GM10847 (cell line): ENCODE data around the gene PLXNA2.

Experiments used
- POLR2A ChIP-seq: IDR thresholded peaks from 2 replicates; pipeline ENCODE4 v1.6.1; 2011; ENCODE audit not compliant: insufficient read length; ENCODE audit errors: extremely low read depth

PLXNA2 gene

DNA sequence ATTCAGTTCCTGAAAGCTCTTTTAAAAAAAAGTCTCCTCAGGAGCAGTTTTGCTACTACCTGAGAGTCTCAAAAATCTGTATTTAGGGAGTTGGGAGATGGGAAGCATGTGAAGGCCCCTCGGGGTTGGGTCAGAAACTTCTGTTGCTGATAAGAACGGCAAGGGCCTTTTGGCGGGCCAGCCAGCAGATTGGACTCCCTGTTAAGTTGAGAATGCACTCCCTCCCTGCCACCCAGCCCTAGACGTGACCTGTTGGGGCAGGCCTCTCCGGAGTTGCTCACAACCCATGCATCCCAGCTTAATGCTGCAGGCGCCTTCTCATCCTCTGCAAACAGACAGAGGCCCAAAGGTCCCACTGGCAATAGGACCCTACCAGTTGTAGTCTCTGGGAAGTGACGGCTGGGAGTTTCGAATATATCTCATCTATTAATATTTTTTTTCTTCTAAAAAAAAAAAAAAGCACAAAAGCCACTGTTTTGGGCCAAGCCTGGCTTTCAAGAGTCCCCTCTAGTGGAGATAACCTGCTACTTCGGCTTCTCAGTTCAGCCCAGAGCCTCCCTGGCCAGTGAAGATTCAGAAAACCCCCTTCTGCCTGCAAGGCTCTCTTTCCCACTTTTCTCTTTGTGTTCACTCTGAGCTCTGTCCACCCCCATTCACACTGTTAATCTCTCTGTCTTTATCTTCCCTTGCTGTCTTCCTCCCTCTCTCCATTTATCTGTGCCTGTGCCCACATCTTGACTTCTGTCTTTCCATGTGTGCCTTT is 5.3 kb downstream of the PLXNA2 start:
- no peak for TF ChIP-seq POLR2A

DNA sequence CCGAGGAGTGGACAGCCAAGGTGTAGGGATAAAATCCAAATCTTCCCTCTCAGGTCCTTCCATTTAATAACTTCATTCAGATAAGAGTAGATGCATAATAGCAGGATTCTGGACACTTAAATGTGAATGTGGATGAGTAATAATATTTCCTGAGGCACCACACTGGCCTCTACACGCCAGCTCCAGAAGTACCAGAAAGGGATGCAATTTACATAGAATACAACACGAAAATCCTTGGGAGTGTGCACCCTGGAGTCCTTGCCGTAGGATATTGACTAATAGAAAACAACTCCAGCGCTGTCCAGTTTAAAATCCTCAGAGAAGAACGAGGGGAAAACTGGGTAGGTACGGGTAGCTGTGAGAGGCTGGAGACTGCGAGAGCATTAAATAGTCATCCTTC is 6.9 kb downstream of the PLXNA2 start:
- TF ChIP-seq POLR2A = no peak

DNA sequence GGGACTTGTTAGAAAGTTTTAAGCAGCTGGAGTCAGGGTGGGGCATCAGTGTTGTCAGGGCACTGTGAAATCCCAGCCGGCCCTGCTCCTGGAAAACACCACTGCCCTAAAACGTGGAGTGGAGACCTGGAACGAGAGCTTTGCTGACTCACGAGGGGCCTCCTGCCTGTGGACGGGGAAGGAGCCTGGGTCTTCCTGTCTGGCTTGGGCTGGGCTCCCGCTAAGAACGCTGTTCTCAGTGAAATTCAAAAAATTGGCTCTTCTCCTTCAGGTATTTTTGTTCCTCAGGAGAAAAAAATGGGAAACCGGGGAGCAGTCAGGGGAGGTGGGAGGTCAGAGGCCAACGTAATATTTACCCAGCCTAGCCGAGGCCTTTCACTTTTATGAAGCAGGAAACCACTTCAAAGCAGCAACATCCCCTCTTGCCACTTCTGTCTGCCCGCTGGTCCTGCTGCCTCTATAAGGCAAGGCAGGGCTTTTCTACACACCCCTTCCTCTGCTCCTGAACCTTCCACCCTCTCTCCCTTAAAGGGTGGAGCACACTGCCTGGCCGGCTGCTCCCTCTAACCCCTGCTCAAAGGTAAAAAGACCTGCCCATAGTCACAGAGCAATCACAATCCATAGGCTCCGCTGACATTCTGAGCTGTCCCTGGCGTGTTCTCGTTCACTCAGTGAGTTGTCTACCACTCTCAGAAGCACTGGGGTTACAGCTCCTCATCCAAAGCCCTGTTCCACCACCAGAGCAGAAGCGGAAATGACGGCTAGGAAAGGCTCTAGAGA is 8.0 kb downstream of the PLXNA2 start:
- TF ChIP-seq POLR2A = no peak

DNA sequence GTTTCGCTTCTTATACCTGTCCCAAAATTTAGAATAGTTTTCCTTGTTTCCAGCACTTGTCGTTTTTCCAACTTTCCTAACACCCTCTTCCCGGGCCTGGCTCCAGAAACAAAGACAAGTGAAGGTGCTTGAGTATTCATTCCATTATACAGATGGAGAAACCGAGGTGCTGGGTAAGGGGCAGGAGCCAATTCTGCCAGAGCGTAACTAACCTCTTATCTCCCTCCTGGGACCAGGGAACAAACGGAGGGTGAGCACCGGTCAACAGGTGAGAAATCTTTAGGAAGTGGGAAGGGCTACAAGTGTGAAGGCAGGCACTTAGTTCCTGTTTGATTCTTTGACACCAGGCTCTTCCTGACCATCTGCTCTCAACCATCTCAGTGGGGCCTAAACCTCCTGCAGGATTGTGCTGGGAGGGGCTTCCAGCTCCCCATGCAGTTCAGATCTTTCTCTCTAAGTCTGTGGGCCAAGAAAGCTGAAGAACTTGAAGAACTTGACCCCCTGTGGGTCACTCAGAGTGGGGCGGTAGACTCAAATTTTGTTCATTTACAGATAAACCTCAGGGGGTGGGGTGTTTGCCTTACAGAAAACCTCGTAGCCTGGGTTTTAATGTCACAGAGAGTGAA is 8.7 kb downstream of the PLXNA2 start:
- no peak for TF ChIP-seq POLR2A

DNA sequence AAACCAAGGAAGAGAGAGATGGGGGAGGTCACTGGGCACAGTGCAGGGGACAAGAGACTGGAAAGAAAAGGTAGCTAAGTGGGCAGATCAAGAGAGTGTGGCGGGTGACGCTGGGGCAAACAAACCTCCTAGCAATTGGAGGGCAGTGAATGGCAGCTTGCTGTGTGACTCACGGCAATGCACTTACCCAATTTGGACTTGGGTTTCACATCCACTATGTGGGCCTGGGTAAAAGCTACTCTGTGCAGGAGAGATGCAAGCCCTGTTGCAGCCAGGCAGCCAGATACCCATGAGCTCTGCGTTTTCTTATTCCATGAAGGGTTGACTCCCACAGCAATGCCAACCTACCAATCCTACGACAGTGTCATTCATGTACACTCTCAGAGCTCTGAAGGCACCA is 9.5 kb downstream of the PLXNA2 start:
- no peak for TF ChIP-seq POLR2A

DNA sequence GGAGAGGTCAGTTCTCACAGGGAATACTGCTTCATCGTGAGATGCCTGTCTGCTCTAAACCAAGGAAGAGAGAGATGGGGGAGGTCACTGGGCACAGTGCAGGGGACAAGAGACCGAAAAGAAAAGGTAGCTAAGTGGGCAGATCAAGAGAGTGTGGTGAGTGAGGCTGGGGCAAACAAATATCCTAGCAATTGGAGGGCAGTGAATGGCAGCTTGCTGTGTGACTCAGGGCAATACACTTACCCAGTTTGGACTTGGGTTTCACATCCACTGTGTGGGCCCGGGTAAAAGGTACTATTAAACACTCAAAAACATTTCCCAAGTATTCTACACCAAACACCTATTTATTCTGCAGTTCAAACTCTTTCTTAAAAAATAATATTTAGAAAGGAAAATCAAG is 10.2 kb downstream of the PLXNA2 start:
- TF ChIP-seq POLR2A = no peak

DNA sequence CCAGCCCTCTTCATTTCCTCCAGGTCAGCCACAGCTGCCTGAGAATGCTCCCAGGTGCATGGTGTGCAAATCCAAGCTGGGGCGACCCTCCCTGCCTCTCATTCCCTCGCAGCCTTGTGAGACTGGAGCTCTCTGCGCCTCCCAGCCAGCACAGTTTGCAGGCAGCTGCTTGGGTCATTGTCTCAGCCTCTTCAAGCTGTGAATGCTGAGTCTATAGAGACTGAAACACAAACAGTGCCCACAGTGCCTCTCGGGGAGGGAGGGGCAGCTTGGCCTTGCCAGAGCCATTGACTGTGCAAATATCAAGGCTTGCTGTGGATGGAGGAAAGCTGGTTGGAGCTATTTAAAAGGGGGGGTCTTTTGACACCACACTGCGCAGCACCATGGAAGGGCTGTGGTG is 10.6 kb downstream of the PLXNA2 start:
- TF ChIP-seq POLR2A = no peak

DNA sequence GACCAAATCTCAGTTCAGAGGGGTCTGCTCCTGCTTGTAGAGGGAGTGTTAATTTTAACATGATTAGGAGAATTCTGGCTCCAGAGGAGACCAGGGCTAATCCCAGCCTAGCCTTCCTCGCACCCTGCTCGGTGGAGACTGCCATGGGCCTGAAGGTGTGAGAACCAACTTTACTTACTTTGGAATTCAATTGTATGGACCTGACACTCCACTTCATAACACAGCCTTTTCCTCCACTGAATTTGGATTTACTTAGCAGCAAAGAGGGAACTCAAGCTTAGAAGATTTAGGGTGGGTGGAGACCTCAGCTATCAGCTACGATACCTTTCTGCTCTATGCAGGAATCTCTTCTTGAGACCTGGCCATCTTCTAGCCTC is 11.5 kb downstream of the PLXNA2 start:
- TF ChIP-seq POLR2A = no peak

DNA sequence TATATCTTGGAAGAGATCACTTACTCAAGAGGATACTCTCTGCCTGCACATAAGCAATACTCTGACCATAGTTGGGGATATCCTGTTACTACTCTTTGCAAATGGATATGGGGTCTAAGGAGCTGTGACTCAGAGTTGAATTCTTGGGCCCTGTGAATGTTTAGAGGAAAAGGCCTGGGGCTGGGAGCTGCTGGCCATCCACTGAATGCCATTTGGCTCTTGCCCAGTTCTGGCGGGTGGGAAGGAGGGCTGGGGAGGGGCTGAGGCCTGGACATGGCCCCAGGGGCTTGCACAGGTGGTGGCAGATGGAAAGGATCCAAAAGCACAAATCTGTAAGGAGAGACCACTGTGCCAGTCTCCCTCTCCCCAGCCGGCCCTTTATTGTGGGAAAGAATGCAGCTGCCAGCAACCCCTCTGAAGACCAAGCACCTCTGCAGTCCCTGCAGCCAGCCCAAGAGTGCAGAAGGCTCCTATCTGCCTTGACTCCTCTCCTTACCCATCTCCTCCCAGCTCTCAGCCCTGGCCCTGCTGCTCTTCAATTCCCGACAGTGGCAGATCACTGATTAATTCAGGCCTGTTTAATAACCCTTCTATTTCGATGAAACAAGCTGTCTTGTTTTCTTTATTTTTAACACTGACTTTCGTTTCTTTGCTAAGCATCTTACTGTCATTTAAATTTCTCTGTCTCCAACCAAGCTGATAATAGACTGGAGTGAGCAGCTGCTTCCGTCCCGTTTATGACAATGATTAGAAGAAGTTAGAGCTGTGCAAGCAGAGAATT is 12.1 kb downstream of the PLXNA2 start:
- TF ChIP-seq POLR2A = no peak

DNA sequence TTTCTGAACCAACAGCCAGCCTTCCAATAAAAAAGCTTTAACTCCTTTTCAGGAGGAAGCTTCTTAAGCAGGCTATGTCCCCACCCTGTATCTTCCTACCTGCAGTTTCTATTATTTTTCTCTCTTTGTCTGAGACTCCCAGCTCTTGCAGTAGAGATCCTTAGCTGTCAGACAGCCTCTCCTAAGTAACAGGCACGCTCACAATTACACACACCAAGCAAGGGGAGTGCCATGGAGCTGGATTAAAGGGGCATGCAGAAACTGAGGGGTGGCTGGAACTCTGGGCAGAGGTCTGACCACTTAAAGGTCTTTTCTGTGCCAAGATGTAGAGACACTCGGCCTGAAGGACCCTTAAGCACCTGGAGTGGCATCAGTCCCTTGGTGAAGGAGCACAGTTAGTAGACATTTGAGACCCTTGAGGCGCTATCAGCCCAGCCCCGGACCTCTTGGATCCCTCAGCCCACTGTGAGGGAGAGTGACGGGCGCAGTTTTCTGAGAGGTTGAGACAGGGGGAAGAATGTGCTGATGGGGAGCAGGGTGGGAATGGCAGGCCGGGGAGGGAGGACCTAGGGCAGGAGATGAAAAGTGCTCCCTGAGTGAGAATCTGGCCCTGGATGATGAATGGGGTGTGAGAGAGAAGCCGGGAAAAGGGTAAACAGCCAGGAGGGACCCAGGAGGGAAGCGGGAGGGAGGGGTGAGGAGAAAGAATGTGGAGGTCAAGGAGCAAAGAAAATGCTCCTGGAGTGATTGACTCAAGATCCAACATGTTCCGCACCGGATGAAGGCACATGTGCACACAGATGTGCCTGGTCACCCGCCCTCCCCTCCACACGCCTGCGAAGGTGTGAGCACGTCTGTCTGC is 13.3 kb downstream of the PLXNA2 start:
- no peak for TF ChIP-seq POLR2A

DNA sequence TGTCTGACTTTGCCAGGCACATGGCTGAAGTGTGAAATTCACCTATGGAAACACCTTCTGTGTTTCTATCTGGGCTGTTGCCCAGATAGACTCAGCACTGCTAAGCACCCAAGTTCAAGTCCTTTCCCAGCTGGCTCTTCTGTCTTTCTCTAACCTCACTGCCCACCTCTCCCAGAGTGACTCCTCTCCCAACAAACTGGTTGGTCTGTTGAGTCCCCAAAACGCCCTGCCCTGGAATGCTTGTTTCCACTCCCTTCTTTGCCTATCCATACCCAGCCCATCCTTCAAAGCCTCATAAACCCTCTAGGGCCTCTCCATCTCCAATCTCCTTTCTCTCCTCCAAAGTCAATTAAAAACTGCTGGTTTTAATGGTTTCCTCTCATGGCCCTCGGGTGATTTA is 15.6 kb downstream of the PLXNA2 start:
- TF ChIP-seq POLR2A = no peak

DNA sequence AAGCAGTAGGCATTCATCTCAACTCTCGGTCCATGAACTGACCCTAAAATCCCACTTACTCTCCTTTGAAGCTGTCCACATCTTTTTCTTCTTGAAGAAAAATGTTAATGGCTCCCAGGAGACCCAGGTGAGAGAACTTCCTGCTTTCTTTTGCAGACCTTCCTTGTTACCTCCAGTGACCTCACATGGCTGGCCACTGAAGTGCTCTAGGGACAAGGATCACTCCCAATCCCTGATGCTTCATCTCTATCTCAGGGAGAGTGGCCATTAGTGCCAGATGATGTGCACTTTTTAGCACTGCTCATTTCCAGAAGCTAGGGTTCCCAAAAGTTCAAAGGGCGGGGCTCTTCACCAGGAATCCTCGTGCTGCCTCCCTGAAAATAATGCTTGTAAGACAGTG is 16.2 kb downstream of the PLXNA2 start:
- no peak for TF ChIP-seq POLR2A

DNA sequence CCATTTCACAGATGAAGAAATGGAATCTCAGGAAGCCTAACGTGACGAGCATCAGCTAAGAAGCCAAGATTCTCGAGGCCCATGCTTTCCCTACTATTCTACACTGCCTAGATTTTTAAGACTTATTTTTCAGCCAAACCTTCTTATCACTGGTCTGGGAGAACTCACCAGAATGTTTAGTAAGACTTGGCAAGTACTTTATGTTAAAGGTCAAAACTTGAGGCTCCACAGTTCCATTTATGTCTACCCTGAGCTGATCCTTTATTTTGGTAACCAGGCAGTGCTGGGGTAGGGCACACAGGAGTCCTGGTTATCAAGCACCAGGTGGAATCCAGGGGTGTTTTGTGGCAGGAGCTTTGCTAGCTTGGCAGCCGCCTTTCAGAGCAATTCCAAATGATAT is 16.8 kb downstream of the PLXNA2 start:
- no peak for TF ChIP-seq POLR2A
